GM12878 (cell line): ENCODE measurements around the gene TPRX1. TPM values are rescaled to one million over a fixed set of nuclear protein-coding genes. Genes with fewer than 3 reads are reported as not detected.

ENCODE experiments used
- ATAC-seq: fragments of 200-7000 bp; cut with Tn5 transposase; 3 replicates; pipeline ENCODE4 v1.9.1; 2020; ENCODE audit warnings: mild to moderate bottlenecking, moderate library complexity
- BruUV-seq: library from RNA; stranded (reverse); fragments of 400-500 nt; replicated peaks from 2 replicates; lab custom pipeline; 2021; lab: Mats Ljungman, UMichigan
- CTCF ChIA-PET: fragments of 300-600 bp; sonication (Branson Sonifier 250); formaldehyde crosslinking; extraction: SDS; loops from one replicate; lab custom pipeline; 2021; ENCODE audit warnings: inconsistent platforms; lab: Yijun Ruan, JAX
- POLR2A ChIA-PET: fragments of 350-600 bp; formaldehyde crosslinking; extraction: SDS; loops from one replicate; lab custom pipeline; 2021; ENCODE audit warnings: inconsistent platforms; lab: Charles Lee
- RAD21 ChIA-PET: fragments of 300-600 bp; sonication (Branson Sonifier 250); formaldehyde crosslinking; loops from one replicate; lab custom pipeline; 2023; ENCODE audit warnings: antibody characterized with exemption; ENCODE audit not compliant: unreplicated experiment; lab: Charles Lee
- SMC1A ChIA-PET: fragments of 300-600 bp; sonication (Branson Sonifier 250); formaldehyde crosslinking; loops from one replicate; lab custom pipeline; 2023; ENCODE audit not compliant: unreplicated experiment, uncharacterized antibody; lab: Charles Lee
- DNase-seq: peaks from one replicate; pipeline ENCODE4 v3.0.0-alpha.2; 2011; ENCODE audit warnings: low read depth, low spot score
- FAIRE-seq: peaks from 3 replicates; lab custom pipeline; 2011; peaks lifted over from hg19 to GRCh38; lab: Jason Lieb, UNC
- H2AFZ ChIP-seq: 2 replicates; pipeline ENCODE4 v1.6.0; 2011; ENCODE audit warnings: low read depth, low read length, control low read depth; ENCODE audit not compliant: control insufficient read depth
- H3K27ac ChIP-seq: 2 replicates; pipeline ENCODE4 v1.5.1; 2011; ENCODE audit warnings: control low read depth; ENCODE audit not compliant: control insufficient read depth, insufficient read depth
- H3K27me3 ChIP-seq, 2 experiments: replicated peaks in 1 of 2; 2 replicates each; pipeline versions ENCODE4 v1.6.0 to v1.6.1; 2011; ENCODE audit warnings: low read length in 1 of 2; ENCODE audit not compliant: control insufficient read depth in 2 of 2, insufficient read depth in 2 of 2
- H3K36me3 ChIP-seq, 2 experiments: 2 replicates each; pipeline ENCODE4 v1.5.1; 2011; ENCODE audit warnings: low read length in 1 of 2; ENCODE audit not compliant: control insufficient read depth in 2 of 2, insufficient read depth in 2 of 2
- H3K4me1 ChIP-seq: 2 replicates; pipeline ENCODE4 v1.6.1; 2011; ENCODE audit warnings: mild to moderate bottlenecking, low read length, moderate library complexity, mixed read lengths; ENCODE audit not compliant: control insufficient read depth, insufficient read depth
- H3K4me2 ChIP-seq: 2 replicates; pipeline ENCODE4 v1.6.0; 2011; ENCODE audit warnings: control low read depth; ENCODE audit not compliant: control insufficient read depth, insufficient read depth
- H3K4me3 ChIP-seq: fragments of 200-600 bp; sonication (generic); 2 replicates; pipeline ENCODE4 v1.5.1; 2016
- H3K79me2 ChIP-seq: 2 replicates; pipeline ENCODE4 v1.6.0; 2011; ENCODE audit warnings: low read length; ENCODE audit not compliant: control insufficient read depth, insufficient read depth
- H3K9ac ChIP-seq: 2 replicates; pipeline ENCODE4 v1.8.0; 2011; ENCODE audit warnings: low read length, control low read depth, mixed read lengths; ENCODE audit not compliant: control insufficient read depth, insufficient read depth
- H3K9me3 ChIP-seq: replicated peaks from 3 replicates; pipeline ENCODE4 v1.5.1; 2011; ENCODE audit warnings: mild to moderate bottlenecking, low read length; ENCODE audit not compliant: control insufficient read depth, insufficient read depth
- H4K20me1 ChIP-seq: 2 replicates; pipeline ENCODE4 v1.6.0; 2011; ENCODE audit not compliant: control insufficient read depth, insufficient read depth
- BHLHE40 ChIP-seq, 2 experiments: fragments of 450-650 bp in 1 of 2; IDR thresholded peaks; 2 replicates each; pipeline ENCODE4 v1.6.1; 2011 to 2017; ENCODE audit warnings: low read depth in 2 of 2, borderline replicate concordance in 1 of 2, improper control_type of control experiment in 1 of 2, low read length in 1 of 2, mild to moderate bottlenecking in 1 of 2
- CHD1 ChIP-seq: IDR thresholded peaks from 2 replicates; pipeline ENCODE4 v1.6.1; 2012; ENCODE audit warnings: low read depth, low read length, improper control_type of control experiment
- CREB1 ChIP-seq: IDR thresholded peaks from 2 replicates; pipeline ENCODE4 v1.6.1; 2012; ENCODE audit warnings: low read depth, mild to moderate bottlenecking, inconsistent platforms
- IRF4 ChIP-seq: IDR thresholded peaks from 2 replicates; pipeline ENCODE4 v1.6.1; 2011; ENCODE audit warnings: low read depth, low read length
- JUND ChIP-seq: IDR thresholded peaks from 2 replicates; pipeline ENCODE4 v1.6.1; 2012; ENCODE audit warnings: low read depth, mild to moderate bottlenecking, low read length, improper control_type of control experiment, moderate library complexity
- LARP7 ChIP-seq: fragments of 450-650 bp; IDR thresholded peaks from 2 replicates; pipeline ENCODE4 v1.6.1; 2017; ENCODE audit warnings: mild to moderate bottlenecking
- NFIC ChIP-seq: IDR thresholded peaks from 2 replicates; pipeline ENCODE4 v1.6.1; 2012; ENCODE audit warnings: low read depth, mild to moderate bottlenecking, inconsistent platforms, low read length, moderate library complexity
- NR2C2 ChIP-seq: IDR thresholded peaks from 2 replicates; pipeline ENCODE4 v1.6.1; 2011; ENCODE audit warnings: borderline replicate concordance, low read depth; ENCODE audit not compliant: control insufficient read depth, insufficient read length
- POLR2AphosphoS2 ChIP-seq: IDR thresholded peaks from 2 replicates; pipeline ENCODE4 v1.6.1; 2011; ENCODE audit warnings: low read depth, mild to moderate bottlenecking, low read length, improper control_type of control experiment, moderate library complexity
- RAD21 ChIP-seq: IDR thresholded peaks from 2 replicates; pipeline ENCODE4 v1.6.1; 2011; ENCODE audit warnings: mild to moderate bottlenecking, low read depth, low read length, moderate library complexity; ENCODE audit not compliant: insufficient read depth
- TARDBP ChIP-seq: IDR thresholded peaks from 2 replicates; pipeline ENCODE4 v1.6.1; 2016; ENCODE audit warnings: borderline replicate concordance
- ZBTB11 ChIP-seq: fragments of 450-650 bp; formaldehyde crosslinking; IDR thresholded peaks from 2 replicates; pipeline ENCODE4 v1.5.0; 2022; ENCODE audit warnings: mild to moderate bottlenecking, missing genetic modification characterization
- WGBS: methylation state at CpG from one replicate; pipeline ENCODE4 v1.1.6; 2016; ENCODE audit warnings: low lambda C conversion rate; ENCODE audit not compliant: insufficient replicate concordance, insufficient coverage; ENCODE audit errors: missing lambda C conversion rate; 5-methylcytosine and 5-hydroxymethylcytosine counted together
- in situ Hi-C: fragments of 300-500 bp; cut with MboI; formaldehyde crosslinking; loops from 9 replicates; pipeline ENCODE4 v1.14.3; 2018; ENCODE audit warnings: mixed read lengths
- intact Hi-C: fragments of 100-400 bp; cut with micrococcal nuclease; formaldehyde crosslinking; loops from one replicate; pipeline ENCODE4 v1.14.2; 2022; ENCODE audit not compliant: unreplicated experiment
- polyA plus RNA-seq, 11 experiments: library from polyadenylated mRNA; depleted of rRNA in 4 of 11; unstranded in 6 of 11; stranded (reverse) in 5 of 11; fragments of >200 nt; fragmentation: Nextera tagmentation in 4 of 11; fragmentation: Illumina TruSeq in 1 of 11; extraction: Ambion mirVana in 4 of 11; extraction: Trizol in 1 of 11; gene quantifications; 1 replicate in 1 of 11; 2 replicates in 10 of 11; pipeline versions ENCODE4 v1.2.1 to v1.2.3, GENCODE V29; 2011 to 2016; ENCODE audit warnings: inconsistent platforms in 2 of 11, missing spikeins in 2 of 11, low read depth in 1 of 11
- total RNA-seq, 4 experiments: library from RNA; depleted of rRNA in 3 of 4; stranded (reverse); fragments of >200 nt in 3 of 4; fragmentation: Illumina TruSeq in 1 of 4; extraction: Trizol in 1 of 4; gene quantifications; 2 replicates each; pipeline versions ENCODE4 v1.2.1 to v1.2.3, GENCODE V29; 2013 to 2021

Gene TPRX1
- total and polyA plus RNA-seq, 10 of the 15 experiments (the other 5 are each of a cell fraction or from before 2014, with no cell fraction given), result not detected

GRCh38 chr19:47766359-47766620 lies 38.1 kb downstream of the TPRX1 start:
- ChIA-PET CTCF (interaction anchor here (0.7 to 6.3 kb wide), 9 partner anchors 9 to 97 kb away, joined by 3 to 75 read pairs (median 5); partner anchors contain the start of gene NOP53), RAD21 (interaction anchor here (1.5 kb wide), 1 partner anchor 24 kb away, joined by 6 read pairs; no protein-coding TSS in a partner anchor), POLR2A (no interaction called here)
- intact Hi-C loops, result loop anchor here (2.0 kb wide), 1 partner anchor 23 kb away; no protein-coding TSS in a partner anchor
- Histone ChIP-seq H3K27me3 (no peaks in the 10 kb centered on the region), H3K4me1 (no peaks in the 10 kb centered on the region), H3K36me3 (no peaks in the 10 kb centered on the region), H3K79me2 (no peaks in the 10 kb centered on the region)
- WGBS, result 43% methylated on average over 7 of the region's 7 CpGs
- no peak for ATAC-seq
- TF ChIP-seq JUND, result no peak
- no peak for TF ChIP-seq POLR2AphosphoS2
- no peak for TF ChIP-seq TARDBP
- TF ChIP-seq, all 136 proteins: peak for 0
- no TSS peak for BruUV-seq
- no peak overlapping the region for H3K27ac ChIP-seq
- no peak overlapping the region for H2AFZ ChIP-seq
- SMC1A ChIA-PET, result interaction anchor here (1.3 kb wide), 1 partner anchor 97 kb away, joined by 3 read pairs; no protein-coding TSS in a partner anchor
- H3K9ac ChIP-seq, result no peak overlapping the region
- DNase-seq (no peak), FAIRE-seq (no peak)
- H4K20me1 ChIP-seq, result no peaks in the 10 kb centered on the region
- in situ Hi-C loops, result no loop called here
- H3K9me3 ChIP-seq, result no peaks in the 10 kb centered on the region
- no peak overlapping the region for H3K4me3 ChIP-seq
- no peak overlapping the region for H3K4me2 ChIP-seq

GRCh38 chr19:47765523-47766358 lies 38.6 kb downstream of the TPRX1 start:
- peak; percentile 86 for ATAC-seq
- ChIA-PET POLR2A (no interaction called here), RAD21 (interaction anchor here (1.5 kb wide), 1 partner anchor 25 kb away, joined by 6 read pairs; no protein-coding TSS in a partner anchor), CTCF (interaction anchor here (0.5 to 6.3 kb wide), 16 partner anchors 8 to 127 kb away, joined by 3 to 75 read pairs (median 5); partner anchors contain the start of gene NOP53), SMC1A (interaction anchor here (0.9 to 1.3 kb wide), 4 partner anchors 22 to 400 kb away, joined by 3 to 4 read pairs (median 4); no protein-coding TSS in a partner anchor)
- no peak overlapping the region for H3K9ac ChIP-seq
- FAIRE-seq, result no peak
- intact Hi-C loops, result loop anchor here (2.0 kb wide), 1 partner anchor 23 kb away; no protein-coding TSS in a partner anchor
- H3K79me2 ChIP-seq, result no peaks in the 10 kb centered on the region
- H3K27ac ChIP-seq, result no peak overlapping the region
- no peaks in the 10 kb centered on the region for H3K9me3 ChIP-seq
- WGBS, result 25% methylated on average over 16 of the region's 19 CpGs
- DNase-seq, result no peak
- in situ Hi-C loops, result no loop called here
- no TSS peak for BruUV-seq
- no peak overlapping the region for H3K4me3 ChIP-seq
- no peaks in the 10 kb centered on the region for H3K27me3 ChIP-seq
- H4K20me1 ChIP-seq, result no peaks in the 10 kb centered on the region
- H3K4me1 ChIP-seq, result 0 out of 2 replicates have a peak, but pooled peaks cover 3% of the 10 kb centered on the region
- no peaks in the 10 kb centered on the region for H3K36me3 ChIP-seq
- H2AFZ ChIP-seq, result no peak overlapping the region
- H3K4me2 ChIP-seq, result no peak overlapping the region
- TF ChIP-seq BHLHE40 (IDR thresholded peaks at IDR 0.05; ENCODE audit: borderline replicate concordance in 1 of 2, low read depth in 2 of 2, low read length in 1 of 2) (no peak), CREB1 (no peak), RAD21 (peak; percentile 72), NFIC (no peak), CHD1 (no peak), ZBTB11 (CRISPR knock-in tag) (no peak), NR2C2 (no peak), LARP7 (no peak), IRF4 (no peak)
